ENCODE results near the gene FAM237A. TPM values are rescaled to one million over a fixed set of nuclear protein-coding genes. Genes with fewer than 3 reads are reported as not detected.
A peak's percentile ranks its signal among the peaks of the same experiment; 100 is the strongest.

FAM237A gene
- not detected in 2 replicates for total RNA-seq (2014; rRNA removed; shearing (Covaris generic))

DNA sequence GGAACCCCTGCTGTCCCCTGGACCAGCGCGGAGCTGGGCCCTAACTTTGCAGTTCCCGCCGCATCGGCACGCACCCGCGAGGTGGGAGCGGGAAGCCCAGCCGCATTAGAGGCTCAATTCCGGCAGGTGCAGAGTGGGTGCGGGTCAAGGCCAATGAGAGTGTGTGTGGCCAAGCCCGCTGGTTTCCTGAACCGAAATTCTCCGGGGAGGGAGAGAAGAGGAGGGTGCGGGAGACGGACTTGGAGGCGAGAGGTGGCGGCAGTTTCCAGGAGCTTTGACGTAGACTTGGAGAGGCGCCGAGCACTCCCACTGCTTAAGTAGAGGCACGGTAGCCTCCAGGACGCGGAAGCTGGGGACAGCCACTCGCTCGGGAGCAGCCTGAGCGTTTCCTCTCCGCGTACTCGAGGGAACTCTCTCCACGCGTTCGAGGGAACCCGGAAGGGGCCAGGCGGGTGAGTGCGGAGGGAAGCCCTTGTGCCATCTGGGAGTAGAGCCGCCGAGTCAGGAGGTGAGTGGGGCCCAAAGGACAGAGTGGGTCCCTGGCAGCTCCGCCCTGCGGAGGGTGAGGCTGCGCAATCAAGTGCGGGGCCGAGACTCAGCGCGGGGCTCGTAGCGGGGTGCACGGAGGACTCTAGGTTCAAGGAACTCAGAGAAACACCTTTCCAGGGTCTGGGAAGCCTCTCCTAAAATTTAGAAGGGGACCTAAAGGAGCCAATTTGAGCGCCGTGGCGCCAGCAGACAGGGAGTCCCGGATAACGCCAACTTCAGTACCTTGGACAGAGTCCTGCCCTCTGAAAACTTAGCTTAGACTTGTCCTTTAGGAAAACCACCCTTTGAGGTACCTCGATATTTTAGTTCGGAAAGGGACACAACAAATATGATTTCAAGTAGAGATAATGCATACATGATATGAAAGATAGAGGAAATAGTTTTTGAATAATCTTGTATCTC is at the start of gene FAM237A:
TSS of gene FAM237A (plus strand) at position 413 of the 951 bp plus-strand sequence. CDS start 1,750 bp downstream, outside the sequence.
- DNase-seq (ENCODE audit: low spot score) = peak; percentile 19

DNA sequence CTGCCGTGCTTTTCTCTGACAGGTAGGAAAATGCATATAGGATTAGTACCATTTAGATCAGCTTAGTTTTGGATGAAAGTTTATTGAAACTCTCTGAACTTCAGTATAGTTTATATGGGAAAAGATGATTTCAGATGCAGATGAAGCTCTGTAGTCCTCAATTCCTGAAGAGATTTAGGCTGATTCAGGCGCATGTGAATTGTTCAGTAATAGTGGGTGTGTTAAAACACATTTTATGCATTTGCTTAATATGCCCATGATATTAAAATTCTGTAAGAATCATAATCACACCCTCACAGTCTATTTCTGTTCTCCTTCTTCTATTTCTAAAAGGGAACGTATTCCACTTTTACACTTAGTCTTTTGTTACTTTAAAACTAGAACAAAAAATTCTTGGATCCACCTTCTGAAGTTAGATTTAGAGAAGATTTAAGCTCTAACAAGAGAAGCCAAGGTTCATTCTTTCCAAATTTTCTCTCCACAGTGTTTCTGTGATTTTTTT is 44.5 kb upstream of the FAM237A start:
- DNase-seq (ENCODE audit: low spot score) = no peak

DNA sequence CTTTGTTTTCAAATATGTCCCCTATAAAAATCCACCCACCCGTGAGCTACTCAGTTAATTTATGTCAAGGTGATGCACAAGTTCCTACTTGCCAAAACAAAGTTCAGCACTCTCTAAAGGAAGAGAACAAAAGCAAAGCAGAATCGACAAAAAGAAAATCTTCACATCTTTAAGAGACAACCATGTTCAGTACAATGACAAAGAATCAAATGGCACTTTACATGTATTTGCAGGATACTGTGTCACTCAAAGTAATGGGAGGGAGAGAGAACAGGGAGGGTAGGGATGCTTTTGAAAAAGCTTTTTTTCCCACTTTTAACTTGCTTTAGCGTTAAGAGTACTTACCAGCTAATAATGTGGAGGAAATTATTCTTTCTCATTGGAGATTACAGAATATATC is 39.0 kb upstream of the FAM237A start:
- no peak for DNase-seq (ENCODE audit: low spot score)

DNA sequence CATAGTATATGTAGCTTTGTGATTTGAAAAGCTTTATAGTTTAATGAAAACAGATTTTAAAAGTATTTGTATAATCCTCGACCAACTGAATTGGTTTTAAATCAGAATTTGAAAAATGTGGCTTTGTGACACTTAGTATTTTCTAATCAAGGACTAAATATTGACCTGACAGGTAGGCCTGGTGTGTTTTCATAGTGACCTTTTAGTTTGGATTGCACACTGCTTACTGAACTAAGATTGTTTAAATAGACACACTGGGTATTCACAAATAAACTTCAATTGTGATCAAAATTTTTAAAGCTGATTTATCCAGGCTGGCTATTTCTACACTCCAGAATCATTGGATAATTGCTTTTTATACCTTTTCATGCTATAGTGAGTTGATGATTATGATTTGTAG is 31.8 kb upstream of the FAM237A start:
- DNase-seq (ENCODE audit: low spot score) = no peak

DNA sequence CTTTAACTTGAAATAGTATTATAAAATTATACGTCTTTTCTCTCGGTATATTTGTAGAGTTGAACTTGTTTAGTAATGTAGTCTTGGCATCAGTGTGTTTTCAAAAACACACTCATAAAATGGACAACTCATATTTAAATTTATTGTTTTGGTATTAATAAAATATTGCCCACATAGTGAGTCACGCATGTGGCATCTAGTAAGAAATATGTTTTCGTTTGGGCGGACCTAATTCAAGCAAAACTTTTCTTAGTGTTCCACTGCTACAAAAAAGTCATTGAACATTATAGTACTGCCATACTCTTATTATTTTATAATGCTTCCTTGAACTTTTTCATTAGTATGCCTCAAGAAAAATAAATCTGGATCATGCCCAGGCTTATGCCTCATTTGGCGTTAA is 31.1 kb upstream of the FAM237A start:
- DNase-seq (ENCODE audit: low spot score) = no peak

DNA sequence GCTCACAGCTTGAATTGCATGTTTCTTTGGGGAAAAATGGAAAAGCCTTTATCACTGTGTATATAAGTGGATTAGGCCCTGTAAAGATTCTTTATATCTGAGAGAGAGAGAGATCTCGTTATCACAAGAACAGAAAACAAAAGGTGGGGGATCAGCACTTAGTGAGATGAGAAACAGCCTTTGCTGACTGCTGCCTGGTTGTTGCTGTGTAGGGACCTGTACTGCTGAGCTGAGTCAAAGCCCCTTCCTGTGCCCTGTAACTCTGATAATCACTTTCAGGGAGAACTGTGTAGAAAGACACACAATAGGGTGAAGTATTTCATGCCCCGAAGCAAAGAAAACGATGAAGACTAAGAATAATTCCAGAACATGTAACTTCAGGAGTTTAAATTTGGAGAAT is 30.6 kb upstream of the FAM237A start:
- DNase-seq (ENCODE audit: low spot score) = no peak

DNA sequence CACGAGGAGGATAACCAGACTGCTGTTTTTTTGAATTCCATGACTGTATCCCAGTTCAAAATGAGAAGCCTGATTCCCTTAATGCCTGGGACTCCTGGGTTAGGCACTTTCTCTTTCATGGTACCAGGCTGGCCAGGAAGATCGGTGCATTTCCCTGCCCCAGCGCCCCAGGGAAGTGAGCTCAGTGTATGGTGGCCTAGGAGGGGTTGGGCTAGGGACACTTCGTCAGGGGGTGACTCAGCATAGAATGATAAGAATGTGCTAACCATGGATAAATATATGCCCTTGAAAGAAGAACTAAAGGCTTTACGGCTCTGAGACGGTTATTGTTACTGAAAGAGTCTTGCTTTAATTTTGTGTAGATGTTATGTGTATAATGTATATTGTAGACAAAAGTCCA is 27.5 kb upstream of the FAM237A start:
- no peak for DNase-seq (ENCODE audit: low spot score)

DNA sequence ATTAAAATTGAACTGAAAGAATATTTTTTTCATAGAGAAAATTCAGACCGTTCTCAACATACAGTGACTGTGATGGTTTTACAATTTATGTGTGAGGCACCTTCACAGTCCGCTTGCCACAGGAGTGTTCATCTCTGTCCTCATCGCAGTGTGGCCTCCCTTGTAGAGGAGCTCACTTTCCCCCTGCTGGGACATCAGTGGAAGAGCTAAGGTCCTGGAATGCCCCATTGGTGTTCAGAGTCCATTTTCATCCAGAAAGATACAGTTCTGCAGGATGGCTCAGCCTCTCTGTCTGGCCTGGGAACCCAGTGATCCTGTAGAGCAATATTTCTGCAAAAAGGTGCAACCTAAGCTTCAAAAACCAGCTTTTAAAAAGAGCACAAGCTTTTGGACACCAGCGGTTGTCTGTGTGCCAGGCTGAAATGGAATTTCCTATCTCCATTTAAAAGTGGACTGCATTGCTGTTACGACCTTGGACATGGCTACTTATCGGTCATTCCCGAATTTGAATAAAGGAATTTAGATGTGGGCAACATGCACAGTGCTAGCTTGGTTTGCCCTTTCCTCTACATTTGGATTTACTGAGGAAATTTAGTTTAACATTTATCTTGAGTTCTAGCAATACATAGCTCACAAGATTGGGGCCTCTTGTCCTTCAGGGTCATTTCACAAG is 26.7 kb upstream of the FAM237A start:
- no peak for DNase-seq (ENCODE audit: low spot score)

DNA sequence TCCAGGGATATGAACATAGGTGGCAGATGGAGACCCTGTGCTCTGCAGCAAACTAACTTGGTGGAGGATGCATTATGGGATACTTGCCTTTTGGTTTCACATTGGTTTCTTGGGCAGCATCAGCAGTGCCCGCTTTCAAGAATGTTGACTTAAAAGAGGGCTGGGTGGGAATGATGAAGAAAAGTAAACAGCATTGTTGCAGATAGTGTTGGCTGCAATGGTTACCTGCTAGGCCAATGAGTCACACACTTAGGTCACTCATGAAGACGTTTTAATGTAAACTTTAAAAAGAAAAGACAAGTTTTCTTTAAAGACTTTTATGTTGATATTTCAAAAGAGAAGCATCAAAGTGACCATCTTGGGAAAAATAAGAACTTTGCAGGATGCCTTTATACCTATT is 26.1 kb upstream of the FAM237A start:
- no peak for DNase-seq (ENCODE audit: low spot score)

DNA sequence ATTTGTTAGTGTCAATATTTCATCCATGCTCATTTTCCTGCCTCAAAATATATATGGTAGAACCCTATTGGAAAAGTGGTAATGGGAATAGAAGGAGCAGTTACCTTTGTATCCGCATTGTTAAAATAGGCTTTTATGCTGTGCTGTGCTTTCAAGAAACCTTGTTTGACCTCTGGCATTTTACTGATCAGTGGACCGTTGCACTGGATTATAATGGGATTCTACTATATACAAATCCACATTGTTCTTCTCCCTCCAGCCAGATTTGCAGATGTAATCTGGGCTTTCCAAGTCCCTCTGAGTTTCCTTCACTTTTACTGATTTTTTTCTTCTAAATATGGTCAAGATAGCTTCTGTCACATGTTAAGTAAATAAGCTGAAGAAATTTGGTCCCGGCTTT is 23.3 kb upstream of the FAM237A start:
- DNase-seq (ENCODE audit: low spot score) = no peak

DNA sequence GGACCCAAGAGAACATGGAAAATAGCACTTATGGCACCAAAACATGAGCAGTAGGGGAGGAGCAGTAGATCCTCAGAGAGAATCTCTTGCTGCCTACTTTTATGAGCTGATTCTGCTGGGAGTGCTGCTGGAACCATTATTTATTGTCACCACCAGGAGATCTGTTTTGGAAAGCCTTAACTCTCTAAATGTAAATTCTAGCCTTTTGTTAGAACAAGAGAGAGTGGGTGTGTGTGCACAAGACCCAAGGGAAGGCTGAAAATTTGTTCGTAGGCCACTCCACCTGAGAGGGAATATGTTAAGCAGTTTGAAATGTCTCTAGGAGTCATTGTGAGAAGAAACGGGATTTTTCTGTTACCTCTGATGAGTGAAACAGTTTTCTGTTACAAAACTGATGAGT is 16.2 kb upstream of the FAM237A start:
- DNase-seq (ENCODE audit: low spot score) = no peak

DNA sequence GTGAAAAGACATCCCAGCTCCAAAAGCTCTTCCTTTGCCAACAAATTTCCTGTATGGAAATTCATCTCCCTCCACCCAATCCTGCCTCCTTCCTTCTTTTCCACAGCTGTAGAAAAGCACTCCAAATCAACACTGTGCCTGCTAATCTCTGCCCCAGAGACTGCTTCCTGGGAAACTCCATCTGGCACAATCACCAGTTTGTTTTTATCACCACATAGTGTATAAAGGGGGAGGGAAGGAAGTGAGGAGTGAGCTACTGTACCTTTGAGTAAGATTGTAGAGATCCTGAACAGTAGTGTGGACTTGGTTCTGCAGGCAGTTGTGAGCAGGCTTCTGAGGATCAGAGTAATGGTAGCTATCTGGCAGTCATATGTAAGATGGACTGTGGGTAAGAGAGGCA is 14.7 kb upstream of the FAM237A start:
- DNase-seq (ENCODE audit: low spot score) = no peak

DNA sequence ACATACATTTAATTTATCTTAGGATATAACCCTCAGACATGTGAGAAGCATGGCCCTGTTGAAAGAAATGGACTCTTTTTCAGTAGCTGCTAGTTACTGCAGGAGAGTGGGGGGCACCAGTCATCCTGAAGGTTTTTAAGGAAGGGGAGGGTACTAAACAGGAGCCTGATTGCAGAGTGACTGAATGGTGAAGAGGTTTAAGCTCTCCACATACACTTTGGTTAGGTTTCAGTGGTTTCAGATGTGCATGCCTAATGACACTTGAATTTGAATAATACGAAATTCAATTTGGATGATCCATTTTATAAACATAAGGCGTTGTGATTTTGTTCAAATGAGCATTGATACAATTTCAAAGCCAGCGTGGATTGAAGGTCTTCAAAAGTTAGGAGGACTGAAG is 10.9 kb upstream of the FAM237A start:
- DNase-seq (ENCODE audit: low spot score) = no peak

DNA sequence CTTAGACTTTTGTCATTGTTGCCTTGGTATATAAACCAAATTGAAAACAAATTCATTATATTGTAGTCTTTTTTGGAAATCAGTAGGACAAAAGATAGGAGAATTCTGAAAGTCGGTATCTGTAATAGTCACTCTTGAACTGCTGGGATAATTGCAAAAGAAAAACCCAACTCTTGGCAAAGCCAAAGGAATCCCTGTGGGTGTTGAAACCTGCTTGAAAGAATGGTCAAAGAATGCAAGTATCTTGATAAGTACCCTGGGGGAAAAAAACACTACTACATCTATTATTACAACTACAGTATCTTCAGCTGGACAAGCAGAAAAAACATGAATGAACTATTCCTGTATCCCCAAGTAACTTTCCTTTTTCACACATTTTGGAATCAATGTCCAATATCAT is 7.3 kb upstream of the FAM237A start:
- no peak for DNase-seq (ENCODE audit: low spot score)

DNA sequence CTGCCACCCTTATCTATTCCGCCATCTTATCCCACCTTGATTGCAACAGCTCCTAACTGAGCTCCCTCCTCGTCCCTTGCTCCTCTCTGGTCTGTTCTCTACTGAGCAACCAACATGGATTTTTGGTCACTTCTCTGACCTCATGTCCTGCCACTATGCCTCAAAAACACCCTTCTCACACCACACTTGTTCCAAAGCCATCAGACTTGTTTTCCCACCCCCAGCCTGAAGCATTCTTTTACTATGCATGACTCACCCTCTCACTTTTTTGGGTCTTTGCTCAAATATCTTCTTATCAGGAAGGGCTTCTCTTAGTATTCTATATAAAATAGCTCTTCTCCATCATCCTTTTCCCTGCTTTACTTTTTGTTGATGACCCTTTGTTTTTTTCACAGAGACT is 2.7 kb upstream of the FAM237A start:
- DNase-seq (ENCODE audit: low spot score) = no peak

DNA sequence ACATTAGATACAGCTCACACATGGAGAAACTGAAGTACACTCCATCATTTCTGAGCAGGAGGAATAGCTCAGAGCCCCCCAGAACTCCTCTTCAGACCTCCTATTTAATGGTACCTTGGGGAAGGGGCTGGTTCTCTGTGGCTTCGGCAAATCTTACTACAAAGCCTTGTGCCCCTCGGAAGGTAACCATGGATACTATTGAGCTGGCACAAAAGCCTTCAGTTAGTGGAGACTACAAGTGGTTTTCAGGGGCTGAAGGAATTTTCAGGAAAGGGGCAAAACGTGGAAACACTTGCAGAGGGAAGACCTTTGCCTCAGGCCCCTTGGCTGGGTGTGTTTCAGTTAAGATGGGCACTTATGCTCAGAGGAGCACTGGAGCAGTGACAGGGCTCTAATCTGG is 1.1 kb upstream of the FAM237A start:
- DNase-seq (ENCODE audit: low spot score) = no peak

DNA sequence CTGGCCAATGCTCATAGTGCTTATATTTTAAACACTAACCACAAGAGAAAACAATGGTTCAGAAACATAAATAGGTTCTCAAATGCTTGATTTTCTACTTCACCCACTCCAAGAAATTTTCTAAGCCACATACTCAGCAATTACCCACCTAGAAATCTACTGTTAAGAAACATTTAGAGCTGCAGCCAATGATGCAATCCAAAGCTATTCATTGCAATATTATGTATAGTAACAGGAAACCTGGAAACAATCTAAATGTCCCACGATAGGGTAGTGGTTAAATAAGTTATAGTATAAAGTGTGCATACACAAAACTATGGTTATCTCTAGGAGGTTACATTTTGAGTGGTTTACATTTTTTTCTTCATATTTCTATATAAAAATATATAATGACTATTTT is 5.7 kb downstream of the FAM237A start:
- no peak for DNase-seq (ENCODE audit: low spot score)

DNA sequence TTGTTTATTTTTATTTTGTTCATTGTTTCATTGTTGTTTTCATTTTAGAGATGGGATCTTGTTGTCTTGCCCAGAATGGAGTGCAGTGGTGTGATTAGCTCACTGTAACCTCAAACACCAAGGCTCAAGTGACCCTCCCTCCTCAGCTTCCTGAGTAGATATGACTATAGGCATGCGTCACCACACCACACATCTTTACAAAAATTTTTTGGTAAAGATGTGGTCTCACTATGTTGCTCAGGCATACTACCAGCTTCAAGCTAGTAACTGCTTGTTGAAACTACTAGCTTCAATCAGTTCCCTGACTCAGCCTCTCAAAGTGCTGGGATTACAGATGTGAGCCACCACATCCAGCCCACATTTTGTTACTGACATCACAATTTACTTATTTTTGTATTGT is 14.8 kb downstream of the FAM237A start:
- DNase-seq (ENCODE audit: low spot score) = no peak

DNA sequence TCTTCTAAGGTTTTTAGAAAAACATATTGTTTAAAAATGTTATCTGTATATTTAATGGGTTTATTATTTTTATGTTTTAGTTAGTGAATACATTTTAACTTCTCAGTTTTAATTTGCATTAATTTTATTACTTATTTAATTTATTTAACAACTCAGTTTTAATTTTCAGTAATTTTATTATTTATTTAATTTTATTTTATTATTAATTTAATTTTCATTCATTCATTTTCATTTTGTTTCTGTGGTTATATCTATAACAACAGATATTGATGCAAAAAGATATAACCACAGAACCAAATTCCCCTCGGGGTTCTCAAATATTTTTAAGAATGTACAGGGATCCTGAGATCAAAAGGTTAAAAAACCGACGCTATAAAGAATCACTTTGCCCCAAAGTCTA is 23.0 kb downstream of the FAM237A start:
- DNase-seq (ENCODE audit: low spot score) = no peak

DNA sequence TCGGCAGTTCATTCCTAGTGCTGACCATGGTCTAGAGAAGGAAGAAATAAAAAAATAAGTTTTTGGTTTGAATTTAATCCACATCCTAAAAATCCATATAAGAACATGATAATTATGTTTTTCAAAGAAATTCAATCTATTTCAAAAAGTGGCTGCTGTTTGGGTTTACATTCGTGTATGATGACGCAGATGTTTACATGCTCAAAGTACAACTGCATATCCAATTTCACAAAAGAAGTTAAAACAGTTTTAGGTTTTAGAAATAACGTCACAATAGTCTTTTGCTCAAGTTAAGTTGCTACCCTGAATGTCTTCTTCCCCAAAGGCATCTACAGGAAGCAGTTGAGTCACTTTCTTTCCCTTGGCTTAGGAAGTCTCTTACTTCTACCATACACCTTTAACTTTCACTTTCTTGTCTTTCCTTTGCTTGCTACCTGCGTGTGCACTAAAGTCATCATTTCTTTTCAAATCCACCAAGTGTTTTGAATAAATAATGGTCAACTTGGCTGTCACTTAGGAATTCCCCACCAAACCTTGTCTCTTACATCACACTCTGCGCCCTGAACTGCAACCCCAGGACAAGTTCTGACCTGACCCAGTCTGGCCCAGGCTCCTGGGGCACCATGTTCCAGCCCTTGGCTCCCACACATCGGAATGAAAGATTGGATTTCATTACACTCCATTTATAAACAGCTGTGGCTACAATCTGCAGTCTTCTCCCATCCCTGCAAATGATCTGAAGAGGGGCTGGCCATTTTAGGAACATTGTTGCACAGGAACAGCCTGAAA is 28.4 kb downstream of the FAM237A start:
- no peak for DNase-seq (ENCODE audit: low spot score)

DNA sequence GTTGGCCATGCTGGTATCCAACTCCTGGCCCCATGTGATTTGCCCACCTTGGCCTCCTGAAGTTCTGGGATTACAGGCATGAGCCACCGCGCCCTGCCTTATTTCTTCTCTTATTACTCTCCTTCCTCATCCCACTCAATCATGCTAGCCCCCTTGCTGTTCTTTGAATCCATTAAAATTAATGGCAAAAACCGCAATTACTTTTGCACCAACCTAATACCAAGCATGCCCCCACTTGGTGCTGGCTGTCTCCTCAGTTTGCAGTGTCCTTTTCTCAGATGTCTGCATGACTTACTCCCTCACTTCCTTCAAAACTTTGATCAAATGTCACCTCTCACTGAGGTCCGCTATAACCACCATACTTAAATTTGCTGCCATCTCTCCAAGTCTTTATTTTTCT is 41.3 kb downstream of the FAM237A start:
- DNase-seq (ENCODE audit: low spot score) = no peak

DNA sequence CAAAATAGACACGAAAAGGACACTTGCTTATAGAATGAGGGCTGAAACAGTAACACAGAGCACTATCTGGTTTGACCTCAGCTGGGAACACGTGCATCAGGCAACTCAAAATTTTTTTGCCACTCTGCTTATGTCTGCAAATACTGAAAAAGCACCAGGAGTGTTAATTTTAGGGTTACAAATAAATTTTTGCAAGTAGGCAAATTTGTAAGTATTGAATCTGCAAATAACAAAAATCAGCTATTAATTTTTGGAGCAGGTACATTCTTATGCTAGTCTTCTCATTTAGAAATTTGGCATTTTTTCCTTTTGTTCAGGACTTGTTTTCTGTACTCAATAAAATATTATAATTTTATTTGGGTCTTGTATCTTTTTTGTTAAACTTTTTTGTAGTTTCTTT is 46.2 kb downstream of the FAM237A start:
- DNase-seq (ENCODE audit: low spot score) = no peak

Measured in HT-29 (cell line).